IMR-90 (cell line): ENCODE measurements around the gene POR.

Source experiments
- FOS ChIP-seq: fragments of 150-350 bp; IDR thresholded peaks from 2 replicates; pipeline ENCODE4 v1.6.1; 2016; ENCODE audit warnings: low read depth, low read length
- MXI1 ChIP-seq: IDR thresholded peaks from 2 replicates; pipeline ENCODE4 v1.6.1; 2012; ENCODE audit warnings: low read depth, mild to moderate bottlenecking, low read length, moderate library complexity, borderline replicate concordance
- NFE2L2 ChIP-seq: fragments of 150-350 bp; IDR thresholded peaks from 2 replicates; pipeline ENCODE4 v1.6.1; 2016; ENCODE audit warnings: low read depth, mild to moderate bottlenecking, low read length
- POLR2A ChIP-seq: IDR thresholded peaks from 2 replicates; pipeline ENCODE4 v1.6.1; 2012; ENCODE audit warnings: mild to moderate bottlenecking, low read depth, low read length
- RAD21 ChIP-seq: IDR thresholded peaks from 2 replicates; pipeline ENCODE4 v1.6.1; 2012; ENCODE audit warnings: low read length, improper control_type of control experiment
- TF ChIP-seq, protein P1 (sequence below): conservative IDR thresholded peaks from 2 replicates; pipeline ENCODE4 v1.5.1; 2012; ENCODE audit warnings: mild to moderate bottlenecking, low read depth, low read length, improper control_type of control experiment
- TF ChIP-seq, protein P2 (sequence below): fragments of 150-350 bp; IDR thresholded peaks from 2 replicates; pipeline ENCODE4 v1.6.1; 2017; ENCODE audit warnings: mild to moderate bottlenecking, antibody characterized with exemption, low read length, low read depth
- TF ChIP-seq, protein P3 (sequence below): fragments of 150-350 bp; IDR thresholded peaks from 2 replicates; pipeline ENCODE4 v1.6.1; 2016; ENCODE audit warnings: low read depth, mild to moderate bottlenecking, low read length, moderate library complexity, borderline replicate concordance

- TF ChIP-seq, protein P1, sequence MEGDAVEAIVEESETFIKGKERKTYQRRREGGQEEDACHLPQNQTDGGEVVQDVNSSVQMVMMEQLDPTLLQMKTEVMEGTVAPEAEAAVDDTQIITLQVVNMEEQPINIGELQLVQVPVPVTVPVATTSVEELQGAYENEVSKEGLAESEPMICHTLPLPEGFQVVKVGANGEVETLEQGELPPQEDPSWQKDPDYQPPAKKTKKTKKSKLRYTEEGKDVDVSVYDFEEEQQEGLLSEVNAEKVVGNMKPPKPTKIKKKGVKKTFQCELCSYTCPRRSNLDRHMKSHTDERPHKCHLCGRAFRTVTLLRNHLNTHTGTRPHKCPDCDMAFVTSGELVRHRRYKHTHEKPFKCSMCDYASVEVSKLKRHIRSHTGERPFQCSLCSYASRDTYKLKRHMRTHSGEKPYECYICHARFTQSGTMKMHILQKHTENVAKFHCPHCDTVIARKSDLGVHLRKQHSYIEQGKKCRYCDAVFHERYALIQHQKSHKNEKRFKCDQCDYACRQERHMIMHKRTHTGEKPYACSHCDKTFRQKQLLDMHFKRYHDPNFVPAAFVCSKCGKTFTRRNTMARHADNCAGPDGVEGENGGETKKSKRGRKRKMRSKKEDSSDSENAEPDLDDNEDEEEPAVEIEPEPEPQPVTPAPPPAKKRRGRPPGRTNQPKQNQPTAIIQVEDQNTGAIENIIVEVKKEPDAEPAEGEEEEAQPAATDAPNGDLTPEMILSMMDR = no peak
- no peak for TF ChIP-seq POLR2A
- no peak for TF ChIP-seq RAD21
- TF ChIP-seq NFE2L2 = no peak
- TF ChIP-seq MXI1 = no peak
- TF ChIP-seq, protein P2, sequence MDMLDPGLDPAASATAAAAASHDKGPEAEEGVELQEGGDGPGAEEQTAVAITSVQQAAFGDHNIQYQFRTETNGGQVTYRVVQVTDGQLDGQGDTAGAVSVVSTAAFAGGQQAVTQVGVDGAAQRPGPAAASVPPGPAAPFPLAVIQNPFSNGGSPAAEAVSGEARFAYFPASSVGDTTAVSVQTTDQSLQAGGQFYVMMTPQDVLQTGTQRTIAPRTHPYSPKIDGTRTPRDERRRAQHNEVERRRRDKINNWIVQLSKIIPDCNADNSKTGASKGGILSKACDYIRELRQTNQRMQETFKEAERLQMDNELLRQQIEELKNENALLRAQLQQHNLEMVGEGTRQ = no peak
- TF ChIP-seq, protein P3, sequence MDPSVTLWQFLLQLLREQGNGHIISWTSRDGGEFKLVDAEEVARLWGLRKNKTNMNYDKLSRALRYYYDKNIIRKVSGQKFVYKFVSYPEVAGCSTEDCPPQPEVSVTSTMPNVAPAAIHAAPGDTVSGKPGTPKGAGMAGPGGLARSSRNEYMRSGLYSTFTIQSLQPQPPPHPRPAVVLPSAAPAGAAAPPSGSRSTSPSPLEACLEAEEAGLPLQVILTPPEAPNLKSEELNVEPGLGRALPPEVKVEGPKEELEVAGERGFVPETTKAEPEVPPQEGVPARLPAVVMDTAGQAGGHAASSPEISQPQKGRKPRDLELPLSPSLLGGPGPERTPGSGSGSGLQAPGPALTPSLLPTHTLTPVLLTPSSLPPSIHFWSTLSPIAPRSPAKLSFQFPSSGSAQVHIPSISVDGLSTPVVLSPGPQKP = no peak
- no peak for TF ChIP-seq FOS
These were observed 77.3 kb downstream of the POR start for GRCh38 chr7:75992083-75992755.
